H1 (cell line): ENCODE measurements around the gene FAM8A1. TPM values are rescaled to one million over a fixed set of nuclear protein-coding genes. Genes with fewer than 3 reads are reported as not detected.

Experiments used
- ASH2L ChIP-seq: fragments of 200-600, 300-600 bp; sonication (generic); IDR thresholded peaks from one replicate; pipeline ENCODE4 v1.7.1; 2017; ENCODE audit warnings: low read length
- BACH1 ChIP-seq: IDR thresholded peaks from 2 replicates; pipeline ENCODE4 v1.6.1; 2012; ENCODE audit warnings: low read length, improper control_type of control experiment
- CBX5 ChIP-seq: fragments of 300-800, 300-1000 bp; sonication (generic); IDR thresholded peaks from 2 replicates; pipeline ENCODE4 v1.7.1; 2016; ENCODE audit warnings: antibody characterized with exemption, low read length, low read depth
- CREB1 ChIP-seq: IDR thresholded peaks from 2 replicates; pipeline ENCODE4 v1.6.1; 2012; ENCODE audit warnings: inconsistent platforms
- EGR1 ChIP-seq: IDR thresholded peaks from 2 replicates; pipeline ENCODE4 v1.6.1; 2011; ENCODE audit warnings: low read depth, low read length, borderline replicate concordance
- EZH2 ChIP-seq: fragments of 200-600 bp; sonication (generic); IDR thresholded peaks from 2 replicates; pipeline ENCODE4 v1.7.1; 2012; ENCODE audit warnings: low read depth, mild to moderate bottlenecking, moderate library complexity, low read length, inconsistent platforms; ENCODE audit not compliant: severe bottlenecking
- HDAC2 ChIP-seq, 2 experiments: fragments of 300-600 bp in 1 of 2; sonication (generic) in 1 of 2; IDR thresholded peaks; 2 replicates each; pipeline ENCODE4 v1.6.1; 2011 to 2012; ENCODE audit warnings: low read depth in 2 of 2, low read length in 2 of 2, mild to moderate bottlenecking in 2 of 2, moderate library complexity in 2 of 2, borderline replicate concordance in 1 of 2, inconsistent platforms in 1 of 2
- KDM4A ChIP-seq: IDR thresholded peaks from one replicate; pipeline ENCODE4 v1.7.1; 2012; ENCODE audit warnings: low read depth, mild to moderate bottlenecking, moderate library complexity, low read length, inconsistent platforms; ENCODE audit not compliant: severe bottlenecking
- POLR2A ChIP-seq, 2 experiments: IDR thresholded peaks; 1 replicate in 1 of 2; 2 replicates in 1 of 2; pipeline ENCODE4 v1.6.1; 2011; ENCODE audit warnings: low read depth in 2 of 2, low read length in 2 of 2, mild to moderate bottlenecking in 2 of 2; ENCODE audit errors: control extremely low read depth in 1 of 2
- POLR2AphosphoS5 ChIP-seq: IDR thresholded peaks from 2 replicates; pipeline ENCODE4 v1.6.1; 2011; ENCODE audit warnings: low read depth, low read length
- RBBP5 ChIP-seq: IDR thresholded peaks from 2 replicates; pipeline ENCODE4 v1.7.1; 2012; ENCODE audit warnings: low read depth, mild to moderate bottlenecking, inconsistent platforms, low read length, moderate library complexity, borderline replicate concordance
- RFX5 ChIP-seq: IDR thresholded peaks from 2 replicates; pipeline ENCODE4 v1.6.1; 2011; ENCODE audit warnings: low read depth, low read length, improper control_type of control experiment, borderline replicate concordance
- RNF2 ChIP-seq: fragments of 200-900, 300-1000 bp; sonication (generic); IDR thresholded peaks from 2 replicates; pipeline ENCODE4 v1.7.1; 2016; ENCODE audit warnings: borderline replicate concordance, low read depth, mild to moderate bottlenecking, antibody characterized with exemption, low read length; ENCODE audit not compliant: poor library complexity, severe bottlenecking; ENCODE audit errors: missing control alignments
- SIN3A ChIP-seq, 2 experiments: IDR thresholded peaks in 1 of 2; conservative IDR thresholded peaks in 1 of 2; 2 replicates each; pipeline ENCODE4 v1.6.1; 2011 to 2012; ENCODE audit warnings: low read length in 2 of 2, improper control_type of control experiment in 1 of 2, low read depth in 1 of 2, mild to moderate bottlenecking in 1 of 2
- SP4 ChIP-seq: IDR thresholded peaks from 2 replicates; pipeline ENCODE4 v1.6.1; 2012; ENCODE audit warnings: low read length, inconsistent platforms
- SRF ChIP-seq: IDR thresholded peaks from 2 replicates; pipeline ENCODE4 v1.6.1; 2011; ENCODE audit warnings: mild to moderate bottlenecking, low read depth, low read length, moderate library complexity
- SUZ12 ChIP-seq: fragments of 200-600 bp; sonication (generic); IDR thresholded peaks from 2 replicates; pipeline ENCODE4 v1.6.1; 2012; ENCODE audit warnings: mild to moderate bottlenecking, inconsistent platforms, low read length, moderate library complexity, mixed read lengths
- TBP ChIP-seq: IDR thresholded peaks from 2 replicates; pipeline ENCODE4 v1.6.1; 2011; ENCODE audit warnings: low read depth, low read length, improper control_type of control experiment
- polyA plus RNA-seq, 7 experiments: library from polyadenylated mRNA; depleted of rRNA in 3 of 7; stranded (reverse) in 5 of 7; unstranded in 2 of 7; fragments of >200 nt in 5 of 7; fragments of 200-250 nt in 2 of 7; gene quantifications; 1 replicate in 5 of 7; 2 replicates in 1 of 7; 4 replicates in 1 of 7; pipeline versions ENCODE4 v1.2.1 to v1.2.3, GENCODE V29; 2011 to 2013; ENCODE audit warnings: missing spikeins in 2 of 7, mixed read lengths in 2 of 7
- total RNA-seq: library from RNA; stranded (reverse); fragmentation: NEBNext Ultra II Directional; extraction: Animal tissue kit (Norgen Biotek cat#: 25700); gene quantifications from 2 replicates; pipeline ENCODE4 v1.2.1, GENCODE V29; 2021
- TF ChIP-seq, protein P1 (sequence below): IDR thresholded peaks from 2 replicates; pipeline ENCODE4 v1.6.1; 2012; ENCODE audit warnings: low read length, inconsistent platforms
- TF ChIP-seq, protein P2 (sequence below): IDR thresholded peaks from 2 replicates; pipeline ENCODE4 v1.6.1; 2012; ENCODE audit warnings: inconsistent platforms

The FAM8A1 gene
- total and polyA plus RNA-seq, 2 of the 8 experiments (the other 6 are each of a cell fraction or from before 2014, with no cell fraction given): 3.4 to 9.2 TPM

GRCh38 chr6:17600527-17601385 lies 654 bp downstream of the FAM8A1 start (continued):
- TF ChIP-seq TBP: no peak
- peak; percentile 31 for TF ChIP-seq RNF2
- TF ChIP-seq BACH1: no peak
- peak; percentile 77 for TF ChIP-seq ASH2L
- TF ChIP-seq EZH2: peak; percentile 34
- peak; percentile 94 for TF ChIP-seq KDM4A
- no peak; a peak in 1 of 3 replicates for TF ChIP-seq POLR2A (IDR thresholded peaks at IDR 0.05; ENCODE audit: control extremely low read depth in 1 of 2, low read depth in 2 of 2, low read length in 2 of 2)
- no peak for TF ChIP-seq SRF
- TF ChIP-seq SUZ12: peak; percentile 47; the same call in 1 of the 2 replicates
- TF ChIP-seq, protein P1, sequence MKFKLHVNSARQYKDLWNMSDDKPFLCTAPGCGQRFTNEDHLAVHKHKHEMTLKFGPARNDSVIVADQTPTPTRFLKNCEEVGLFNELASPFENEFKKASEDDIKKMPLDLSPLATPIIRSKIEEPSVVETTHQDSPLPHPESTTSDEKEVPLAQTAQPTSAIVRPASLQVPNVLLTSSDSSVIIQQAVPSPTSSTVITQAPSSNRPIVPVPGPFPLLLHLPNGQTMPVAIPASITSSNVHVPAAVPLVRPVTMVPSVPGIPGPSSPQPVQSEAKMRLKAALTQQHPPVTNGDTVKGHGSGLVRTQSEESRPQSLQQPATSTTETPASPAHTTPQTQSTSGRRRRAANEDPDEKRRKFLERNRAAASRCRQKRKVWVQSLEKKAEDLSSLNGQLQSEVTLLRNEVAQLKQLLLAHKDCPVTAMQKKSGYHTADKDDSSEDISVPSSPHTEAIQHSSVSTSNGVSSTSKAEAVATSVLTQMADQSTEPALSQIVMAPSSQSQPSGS: no peak
- no peak; the same call in 1 of the 2 replicates for TF ChIP-seq RBBP5
- TF ChIP-seq SIN3A (conservative IDR thresholded peaks at IDR 0.05 in 1 of 2, IDR thresholded peaks at IDR 0.05 in 1 of 2; ENCODE audit: low read depth in 1 of 2, low read length in 2 of 2): 0 out of 4 replicates have a peak, but pooled peaks have one; percentile 1 to 31
- TF ChIP-seq, protein P2, sequence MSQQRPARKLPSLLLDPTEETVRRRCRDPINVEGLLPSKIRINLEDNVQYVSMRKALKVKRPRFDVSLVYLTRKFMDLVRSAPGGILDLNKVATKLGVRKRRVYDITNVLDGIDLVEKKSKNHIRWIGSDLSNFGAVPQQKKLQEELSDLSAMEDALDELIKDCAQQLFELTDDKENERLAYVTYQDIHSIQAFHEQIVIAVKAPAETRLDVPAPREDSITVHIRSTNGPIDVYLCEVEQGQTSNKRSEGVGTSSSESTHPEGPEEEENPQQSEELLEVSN: peak; percentile 72; the same call in 1 of the 2 replicates
- no peak for TF ChIP-seq SP4
- no peak for TF ChIP-seq POLR2AphosphoS5
- TF ChIP-seq HDAC2 (IDR thresholded peaks at IDR 0.05; ENCODE audit: borderline replicate concordance in 1 of 2, low read depth in 2 of 2, low read length in 2 of 2): peak in 1 of 2 experiments; percentile 78; a peak in 1 of 4 replicates
- peak; percentile 91 for TF ChIP-seq EGR1
- TF ChIP-seq RFX5: no peak
- TF ChIP-seq CREB1: no peak
- TF ChIP-seq CBX5: no peak
- TF ChIP-seq, all 59 proteins: peak for 10
